ENCODE results near the gene ZSCAN5A. TPM values are rescaled to one million over a fixed set of nuclear protein-coding genes. Genes with fewer than 3 reads are reported as not detected.

Gene ZSCAN5A
- total RNA-seq, 1 experiment from 2014 or later: 10.4 TPM

DNA sequence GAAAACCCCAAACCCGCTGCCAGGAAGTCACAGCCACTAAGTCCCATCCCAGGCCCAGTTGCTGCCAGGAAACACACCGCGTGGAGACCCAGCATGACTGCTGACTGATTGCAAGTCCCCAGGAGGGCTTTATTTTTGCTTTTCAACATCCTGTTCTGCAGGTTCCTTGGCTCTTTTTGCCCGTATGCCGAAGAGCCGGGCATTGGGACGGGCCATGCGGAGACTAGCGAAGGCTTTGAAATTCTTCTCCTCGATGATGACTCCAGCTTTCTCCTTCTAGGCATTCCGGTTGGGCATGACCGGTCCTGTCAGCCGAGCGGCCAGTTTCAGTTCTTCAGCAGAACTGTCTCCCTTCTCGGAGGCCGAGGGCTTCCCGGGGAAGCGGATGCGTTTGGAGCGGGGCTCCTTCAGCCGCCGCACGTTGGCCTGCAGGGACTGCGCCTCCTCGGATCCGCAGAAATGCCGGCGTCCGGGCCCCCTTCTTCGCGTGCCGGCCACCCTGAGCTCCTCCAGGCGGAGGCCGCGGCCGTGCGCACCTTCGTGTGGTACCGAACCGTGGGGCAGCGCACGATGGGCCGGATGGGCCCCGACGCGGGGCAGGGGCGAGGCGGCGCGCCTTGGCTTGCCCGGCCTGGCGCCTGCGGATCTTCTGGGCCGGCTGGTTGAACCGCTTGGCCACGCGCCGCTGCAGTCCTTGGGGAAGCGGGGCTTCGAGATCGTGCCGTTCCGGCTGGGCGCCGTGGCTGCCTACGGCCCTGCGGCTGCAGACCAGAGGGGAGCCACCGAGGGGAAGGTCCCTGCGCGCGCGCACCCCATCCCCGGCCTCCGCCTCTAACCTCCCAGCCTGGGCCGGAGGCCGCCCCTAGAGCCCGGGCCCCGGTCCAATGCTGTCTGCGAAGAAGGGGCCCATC lies 97.3 kb downstream of the ZSCAN5A start (continued):
- 0 out of 2 replicates have a peak, but pooled peaks have one; percentile 34 for TF ChIP-seq IRF1 (CRISPR knock-in tag; IDR thresholded peaks at IDR 0.05)
- TF ChIP-seq CREB1 (CRISPR knock-in tag; IDR thresholded peaks at IDR 0.05): no peak
- 0 out of 2 replicates have a peak, but pooled peaks have one; percentile 22 for TF ChIP-seq SP1 (CRISPR knock-in tag; conservative IDR thresholded peaks at IDR 0.05)
- no peak for TF ChIP-seq ZNF232 (CRISPR knock-in tag; IDR thresholded peaks at IDR 0.05)
- TF ChIP-seq, protein P1, sequence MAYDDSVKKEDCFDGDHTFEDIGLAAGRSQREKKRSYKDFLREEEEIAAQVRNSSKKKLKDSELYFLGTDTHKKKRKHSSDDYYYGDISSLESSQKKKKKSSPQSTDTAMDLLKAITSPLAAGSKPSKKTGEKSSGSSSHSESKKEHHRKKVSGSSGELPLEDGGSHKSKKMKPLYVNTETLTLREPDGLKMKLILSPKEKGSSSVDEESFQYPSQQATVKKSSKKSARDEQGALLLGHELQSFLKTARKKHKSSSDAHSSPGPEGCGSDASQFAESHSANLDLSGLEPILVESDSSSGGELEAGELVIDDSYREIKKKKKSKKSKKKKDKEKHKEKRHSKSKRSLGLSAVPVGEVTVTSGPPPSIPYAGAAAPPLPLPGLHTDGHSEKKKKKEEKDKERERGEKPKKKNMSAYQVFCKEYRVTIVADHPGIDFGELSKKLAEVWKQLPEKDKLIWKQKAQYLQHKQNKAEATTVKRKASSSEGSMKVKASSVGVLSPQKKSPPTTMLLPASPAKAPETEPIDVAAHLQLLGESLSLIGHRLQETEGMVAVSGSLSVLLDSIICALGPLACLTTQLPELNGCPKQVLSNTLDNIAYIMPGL (CRISPR knock-in tag; IDR thresholded peaks at IDR 0.05): peak; percentile 66; the same call in 1 of the 2 replicates
- TF ChIP-seq, protein P2, sequence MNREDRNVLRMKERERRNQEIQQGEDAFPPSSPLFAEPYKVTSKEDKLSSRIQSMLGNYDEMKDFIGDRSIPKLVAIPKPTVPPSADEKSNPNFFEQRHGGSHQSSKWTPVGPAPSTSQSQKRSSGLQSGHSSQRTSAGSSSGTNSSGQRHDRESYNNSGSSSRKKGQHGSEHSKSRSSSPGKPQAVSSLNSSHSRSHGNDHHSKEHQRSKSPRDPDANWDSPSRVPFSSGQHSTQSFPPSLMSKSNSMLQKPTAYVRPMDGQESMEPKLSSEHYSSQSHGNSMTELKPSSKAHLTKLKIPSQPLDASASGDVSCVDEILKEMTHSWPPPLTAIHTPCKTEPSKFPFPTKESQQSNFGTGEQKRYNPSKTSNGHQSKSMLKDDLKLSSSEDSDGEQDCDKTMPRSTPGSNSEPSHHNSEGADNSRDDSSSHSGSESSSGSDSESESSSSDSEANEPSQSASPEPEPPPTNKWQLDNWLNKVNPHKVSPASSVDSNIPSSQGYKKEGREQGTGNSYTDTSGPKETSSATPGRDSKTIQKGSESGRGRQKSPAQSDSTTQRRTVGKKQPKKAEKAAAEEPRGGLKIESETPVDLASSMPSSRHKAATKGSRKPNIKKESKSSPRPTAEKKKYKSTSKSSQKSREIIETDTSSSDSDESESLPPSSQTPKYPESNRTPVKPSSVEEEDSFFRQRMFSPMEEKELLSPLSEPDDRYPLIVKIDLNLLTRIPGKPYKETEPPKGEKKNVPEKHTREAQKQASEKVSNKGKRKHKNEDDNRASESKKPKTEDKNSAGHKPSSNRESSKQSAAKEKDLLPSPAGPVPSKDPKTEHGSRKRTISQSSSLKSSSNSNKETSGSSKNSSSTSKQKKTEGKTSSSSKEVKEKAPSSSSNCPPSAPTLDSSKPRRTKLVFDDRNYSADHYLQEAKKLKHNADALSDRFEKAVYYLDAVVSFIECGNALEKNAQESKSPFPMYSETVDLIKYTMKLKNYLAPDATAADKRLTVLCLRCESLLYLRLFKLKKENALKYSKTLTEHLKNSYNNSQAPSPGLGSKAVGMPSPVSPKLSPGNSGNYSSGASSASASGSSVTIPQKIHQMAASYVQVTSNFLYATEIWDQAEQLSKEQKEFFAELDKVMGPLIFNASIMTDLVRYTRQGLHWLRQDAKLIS (CRISPR knock-in tag; IDR thresholded peaks at IDR 0.05; ENCODE audit: borderline replicate concordance): no peak
- TF ChIP-seq ZNF671 (CRISPR knock-in tag; IDR thresholded peaks at IDR 0.05): no peak
- TF ChIP-seq EMX1 (CRISPR knock-in tag; IDR thresholded peaks at IDR 0.05): no peak
- no peak for TF ChIP-seq JAZF1 (CRISPR knock-in tag; IDR thresholded peaks at IDR 0.05)
- no peak for TF ChIP-seq MYBL2 (CRISPR knock-in tag; IDR thresholded peaks at IDR 0.05)
- TF ChIP-seq, protein P3, sequence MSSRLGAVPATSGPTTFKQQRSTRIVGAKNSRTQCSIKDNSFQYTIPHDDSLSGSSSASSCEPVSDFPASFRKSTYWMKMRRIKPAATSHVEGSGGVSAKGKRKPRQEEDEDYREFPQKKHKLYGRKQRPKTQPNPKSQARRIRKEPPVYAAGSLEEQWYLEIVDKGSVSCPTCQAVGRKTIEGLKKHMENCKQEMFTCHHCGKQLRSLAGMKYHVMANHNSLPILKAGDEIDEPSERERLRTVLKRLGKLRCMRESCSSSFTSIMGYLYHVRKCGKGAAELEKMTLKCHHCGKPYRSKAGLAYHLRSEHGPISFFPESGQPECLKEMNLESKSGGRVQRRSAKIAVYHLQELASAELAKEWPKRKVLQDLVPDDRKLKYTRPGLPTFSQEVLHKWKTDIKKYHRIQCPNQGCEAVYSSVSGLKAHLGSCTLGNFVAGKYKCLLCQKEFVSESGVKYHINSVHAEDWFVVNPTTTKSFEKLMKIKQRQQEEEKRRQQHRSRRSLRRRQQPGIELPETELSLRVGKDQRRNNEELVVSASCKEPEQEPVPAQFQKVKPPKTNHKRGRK (CRISPR knock-in tag; IDR thresholded peaks at IDR 0.05; ENCODE audit: borderline replicate concordance): no peak
- TF ChIP-seq, protein P4, sequence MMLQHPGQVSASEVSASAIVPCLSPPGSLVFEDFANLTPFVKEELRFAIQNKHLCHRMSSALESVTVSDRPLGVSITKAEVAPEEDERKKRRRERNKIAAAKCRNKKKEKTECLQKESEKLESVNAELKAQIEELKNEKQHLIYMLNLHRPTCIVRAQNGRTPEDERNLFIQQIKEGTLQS (CRISPR knock-in tag; conservative IDR thresholded peaks at IDR 0.05): no peak
- TF ChIP-seq CREM (CRISPR knock-in tag; IDR thresholded peaks at IDR 0.05): 0 out of 2 replicates have a peak, but pooled peaks have one; percentile 19
- no peak for TF ChIP-seq ZBTB21 (CRISPR knock-in tag; IDR thresholded peaks at IDR 0.05; ENCODE audit: borderline replicate concordance)
- TF ChIP-seq FOXK1 (CRISPR knock-in tag; IDR thresholded peaks at IDR 0.05): no peak
- TF ChIP-seq ZNF425 (CRISPR knock-in tag; conservative IDR thresholded peaks at IDR 0.05): no peak
- no peak for TF ChIP-seq ZNF138 (CRISPR knock-in tag; conservative IDR thresholded peaks at IDR 0.05)
- no peak for TF ChIP-seq TP53 (CRISPR knock-in tag; IDR thresholded peaks at IDR 0.05)
- TF ChIP-seq, protein P5, sequence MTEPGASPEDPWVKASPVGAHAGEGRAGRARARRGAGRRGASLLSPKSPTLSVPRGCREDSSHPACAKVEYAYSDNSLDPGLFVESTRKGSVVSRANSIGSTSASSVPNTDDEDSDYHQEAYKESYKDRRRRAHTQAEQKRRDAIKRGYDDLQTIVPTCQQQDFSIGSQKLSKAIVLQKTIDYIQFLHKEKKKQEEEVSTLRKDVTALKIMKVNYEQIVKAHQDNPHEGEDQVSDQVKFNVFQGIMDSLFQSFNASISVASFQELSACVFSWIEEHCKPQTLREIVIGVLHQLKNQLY (CRISPR knock-in tag; IDR thresholded peaks at IDR 0.05): no peak
- no peak for TF ChIP-seq ATF6 (CRISPR knock-in tag; IDR thresholded peaks at IDR 0.05)
- TF ChIP-seq HMGA2 (CRISPR knock-in tag; IDR thresholded peaks at IDR 0.05): no peak
- TF ChIP-seq CBFB (CRISPR knock-in tag; IDR thresholded peaks at IDR 0.05; ENCODE audit: low read depth): no peak
- no peak for TF ChIP-seq PRRX2 (CRISPR knock-in tag; IDR thresholded peaks at IDR 0.05)
- TF ChIP-seq GRHL2 (CRISPR knock-in tag; IDR thresholded peaks at IDR 0.05; ENCODE audit: insufficient replicate concordance, severe bottlenecking): no peak

Measured in WTC11 (cell line).